Calu3 (cell line): Measurements from ENCODE around the gene ARHGAP15. TPM values are rescaled to one million over a fixed set of nuclear protein-coding genes. Genes with fewer than 3 reads are reported as not detected.

Experiments used
- BruUV-seq: library from RNA; stranded (reverse); fragments of 400-500 nt; replicated peaks from 2 replicates; lab custom pipeline; 2021; lab: Mats Ljungman, UMichigan
- CTCF ChIA-PET: fragments of 300-600 bp; sonication (Branson Sonifier 250); formaldehyde crosslinking; loops from one replicate; lab custom pipeline; 2022; ENCODE audit warnings: antibody characterized with exemption; lab: Charles Lee
- DNase-seq: peaks from one replicate; pipeline ENCODE4 v3.0.0; 2022
- H3K27ac Mint-ChIP-seq: one replicate; pipeline ENCODE4 v1.8.0; 2022; ENCODE audit warnings: mixed read lengths; ENCODE audit not compliant: unreplicated experiment
- H3K27me3 Mint-ChIP-seq: one replicate; pipeline ENCODE4 v1.8.0; 2022; ENCODE audit warnings: mixed read lengths; ENCODE audit not compliant: unreplicated experiment
- H3K36me3 Mint-ChIP-seq: one replicate; pipeline ENCODE4 v1.8.0; 2022; ENCODE audit warnings: mild to moderate bottlenecking, moderate library complexity, mixed read lengths; ENCODE audit not compliant: insufficient read depth, unreplicated experiment
- H3K4me1 Mint-ChIP-seq: one replicate; pipeline ENCODE4 v1.8.0; 2022; ENCODE audit warnings: mild to moderate bottlenecking, low read depth, mixed read lengths; ENCODE audit not compliant: unreplicated experiment
- H3K4me3 Mint-ChIP-seq: one replicate; pipeline ENCODE4 v1.8.0; 2022; ENCODE audit warnings: mild to moderate bottlenecking, low read depth, moderate library complexity, mixed read lengths; ENCODE audit not compliant: unreplicated experiment
- H3K9me3 Mint-ChIP-seq: one replicate; pipeline ENCODE4 v1.8.0; 2022; ENCODE audit warnings: low read depth, mixed read lengths; ENCODE audit not compliant: unreplicated experiment
- CTCF ChIP-seq: fragments of 200-600 bp; IDR thresholded peaks from one replicate; pipeline ENCODE4 v1.8.0; 2022; ENCODE audit warnings: antibody characterized with exemption; ENCODE audit not compliant: unreplicated experiment
- intact Hi-C: fragments of 100-400 bp; cut with micrococcal nuclease; formaldehyde crosslinking; loops from one replicate; pipeline ENCODE4 v1.10.0; 2022; ENCODE audit not compliant: unreplicated experiment
- total RNA-seq: library from RNA; stranded (reverse); gene quantifications from 2 replicates; pipeline ENCODE4 v1.2.3, GENCODE V29; 2022

Gene ARHGAP15
- total RNA-seq, 1 experiment from 2014 or later = not detected

GRCh38 chr2:143716522-143716921 is 587.3 kb downstream of the ARHGAP15 start:
- intact Hi-C loops = no loop called here
- DNase-seq = no peak
- no TSS peak for BruUV-seq
- Mint-ChIP-seq H3K9me3 (peaks cover 8% of the 10 kb centered on the region), H3K4me3 (no peak overlapping the region), H3K27ac (no peak overlapping the region), H3K36me3 (no peaks in the 10 kb centered on the region), H3K4me1 (no peaks in the 10 kb centered on the region), H3K27me3 (no peaks in the 10 kb centered on the region)
- no peak for TF ChIP-seq CTCF
- CTCF ChIA-PET = no interaction called here

DNA sequence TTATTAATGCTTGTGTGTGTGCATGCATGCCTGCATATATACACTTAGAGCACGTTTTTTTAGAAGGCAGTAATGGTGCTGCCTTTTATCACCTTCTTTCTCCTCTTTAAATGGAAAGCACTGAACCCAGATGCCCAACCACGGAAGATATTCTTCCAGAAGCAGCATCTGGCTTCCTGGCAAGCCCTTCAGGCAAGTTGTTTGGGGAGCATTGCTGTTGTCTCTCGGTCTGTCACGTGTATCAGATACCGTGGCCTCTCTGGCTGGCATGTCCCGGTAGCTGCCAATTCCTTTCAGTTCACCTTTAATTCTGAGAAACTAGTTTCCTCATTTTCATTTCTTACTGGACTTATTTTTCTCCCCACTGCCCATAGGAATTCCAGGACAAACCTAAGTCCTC is 587.8 kb downstream of the ARHGAP15 start:
- H3K4me3 Mint-ChIP-seq = no peak overlapping the region
- no peak overlapping the region for H3K27ac Mint-ChIP-seq
- H3K9me3 Mint-ChIP-seq = peaks cover 4% of the 10 kb centered on the region
- H3K36me3 Mint-ChIP-seq = no peaks in the 10 kb centered on the region
- no peak for TF ChIP-seq CTCF
- intact Hi-C loops = no loop called here
- BruUV-seq = no TSS peak
- no peak for DNase-seq
- H3K4me1 Mint-ChIP-seq = no peaks in the 10 kb centered on the region
- no peaks in the 10 kb centered on the region for H3K27me3 Mint-ChIP-seq
- CTCF ChIA-PET = no interaction called here

DNA sequence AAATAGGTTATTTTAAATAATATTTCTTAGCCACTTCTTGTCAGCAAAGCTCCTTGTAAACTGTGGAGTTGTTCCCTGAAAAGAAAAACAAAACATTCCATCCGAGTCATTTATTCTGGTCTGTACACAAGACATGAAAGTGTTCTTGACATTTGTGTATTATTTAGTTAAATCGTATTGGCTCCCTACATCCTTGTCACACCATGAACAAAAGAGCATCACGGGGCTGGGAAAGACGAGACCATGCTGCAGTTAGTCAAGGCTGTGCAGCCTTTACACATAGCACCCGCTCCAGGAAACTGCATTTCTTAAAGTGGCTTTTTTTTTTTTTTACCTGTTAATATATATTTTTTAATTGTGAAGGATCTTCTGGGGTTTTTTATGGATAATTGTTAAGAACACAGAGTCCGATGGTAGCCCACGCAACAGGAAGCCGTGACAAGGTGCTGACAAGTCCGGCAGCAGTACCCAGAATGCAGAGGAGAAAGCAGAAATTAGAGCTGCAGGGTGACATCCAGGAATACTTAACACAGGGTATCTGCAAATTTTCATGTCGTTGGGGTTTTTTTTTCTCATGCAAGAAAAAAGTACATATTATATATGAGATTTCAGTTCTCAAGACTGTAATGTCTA is 588.4 kb downstream of the ARHGAP15 start:
- Mint-ChIP-seq H3K4me3 (no peak overlapping the region), H3K4me1 (peaks cover 6% of the 10 kb centered on the region), H3K27me3 (no peaks in the 10 kb centered on the region), H3K36me3 (no peaks in the 10 kb centered on the region), H3K27ac (no peak overlapping the region), H3K9me3 (peaks cover 4% of the 10 kb centered on the region)
- BruUV-seq = no TSS peak
- CTCF ChIA-PET = no interaction called here
- intact Hi-C loops = no loop called here
- DNase-seq = no peak
- no peak for TF ChIP-seq CTCF

- Mint-ChIP-seq H3K27ac (no peak overlapping the region), H3K4me3 (no peak overlapping the region), H3K9me3 (peaks cover 4% of the 10 kb centered on the region), H3K4me1 (peaks cover 8% of the 10 kb centered on the region), H3K27me3 (no peaks in the 10 kb centered on the region), H3K36me3 (no peaks in the 10 kb centered on the region)
- DNase-seq = no peak
- no peak for TF ChIP-seq CTCF
- BruUV-seq = no TSS peak
- intact Hi-C loops = no loop called here
- CTCF ChIA-PET = no interaction called here
Observed at GRCh38 chr2:143718745-143719144, 589.5 kb downstream of the ARHGAP15 start.
